Fibroblast of gingiva (primary cell): ENCODE results near the gene ZFP36L1.

Experiments used
- DNase-seq: peaks from one replicate; pipeline ENCODE4 v3.0.0-alpha.2; 2011; ENCODE audit warnings: low read depth

ZFP36L1 gene, protein sequence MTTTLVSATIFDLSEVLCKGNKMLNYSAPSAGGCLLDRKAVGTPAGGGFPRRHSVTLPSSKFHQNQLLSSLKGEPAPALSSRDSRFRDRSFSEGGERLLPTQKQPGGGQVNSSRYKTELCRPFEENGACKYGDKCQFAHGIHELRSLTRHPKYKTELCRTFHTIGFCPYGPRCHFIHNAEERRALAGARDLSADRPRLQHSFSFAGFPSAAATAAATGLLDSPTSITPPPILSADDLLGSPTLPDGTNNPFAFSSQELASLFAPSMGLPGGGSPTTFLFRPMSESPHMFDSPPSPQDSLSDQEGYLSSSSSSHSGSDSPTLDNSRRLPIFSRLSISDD

GRCh38 chr14:68792979-68793733 lies at the start of gene ZFP36L1:
Gene ZFP36L1 (minus strand): TSS chr14:68793067. CDS start chr14:68792938, 129 bp downstream.
- DNase-seq, result peak; percentile 99

DNA sequence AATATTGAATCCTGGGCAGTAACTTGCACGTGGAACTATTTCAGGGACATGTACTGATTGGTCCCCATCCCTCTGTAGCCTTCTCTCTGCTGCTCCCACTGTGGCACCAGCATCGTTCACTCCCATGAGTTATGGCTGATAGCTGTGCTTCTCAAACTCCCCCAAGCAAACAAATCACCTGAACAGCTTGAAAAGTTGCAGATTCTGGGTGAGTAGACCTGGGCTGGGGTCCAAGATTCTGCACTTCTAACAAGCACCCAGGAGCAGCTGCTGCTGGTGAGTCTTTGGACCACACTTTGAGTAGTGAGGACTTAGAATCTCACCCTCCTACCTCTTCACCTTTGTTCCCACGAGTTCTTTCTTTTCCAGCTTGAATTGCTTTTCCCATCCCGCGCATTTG lies 49.4 kb upstream of the ZFP36L1 start:
- no peak for DNase-seq

GRCh38 chr14:68841016-68841809 lies 48.3 kb upstream of the ZFP36L1 start:
- peak; percentile 41 for DNase-seq

DNA sequence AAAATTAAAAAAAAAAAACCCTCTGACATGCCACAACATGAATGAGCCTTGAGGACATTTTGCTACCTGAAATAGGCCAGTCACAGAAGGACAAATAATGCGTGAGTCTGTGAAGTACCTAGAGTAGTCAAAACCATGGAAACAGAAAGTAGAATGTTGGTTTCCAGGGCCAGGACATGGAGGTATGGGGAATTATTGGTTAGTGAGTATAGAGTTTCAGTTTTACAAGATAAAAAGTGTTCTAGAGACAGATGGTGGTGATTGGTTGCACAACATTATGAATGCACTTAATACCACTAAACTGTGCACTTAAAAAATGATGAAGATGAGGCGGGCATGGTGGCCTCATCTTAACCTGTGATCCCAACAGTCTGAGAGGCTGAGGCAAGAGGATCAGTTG lies 47.6 kb upstream of the ZFP36L1 start:
- no peak for DNase-seq

GRCh38 chr14:68836082-68836481 lies 43.2 kb upstream of the ZFP36L1 start:
- DNase-seq, result no peak

DNA sequence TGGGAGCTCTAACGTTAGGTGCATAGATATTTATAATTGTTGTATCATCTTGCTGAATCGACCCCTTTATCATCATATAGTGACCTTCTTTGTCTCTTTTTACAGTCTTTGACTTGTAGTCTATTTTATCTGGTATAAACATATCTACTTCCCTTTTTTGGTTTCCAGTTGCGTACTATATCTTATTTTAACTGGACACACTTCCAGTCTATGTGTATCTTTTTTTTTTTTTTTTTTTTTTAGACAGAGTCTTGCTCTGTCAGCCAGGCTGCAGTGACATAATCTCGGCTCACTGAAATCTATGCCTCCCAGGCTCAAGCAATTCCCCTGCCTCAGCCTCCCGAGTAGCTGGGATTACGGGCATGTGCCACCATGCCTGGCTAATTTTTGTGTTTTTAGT lies 41.9 kb upstream of the ZFP36L1 start:
- no peak for DNase-seq

GRCh38 chr14:68828698-68829097 lies 35.8 kb upstream of the ZFP36L1 start:
- no peak for DNase-seq

DNA sequence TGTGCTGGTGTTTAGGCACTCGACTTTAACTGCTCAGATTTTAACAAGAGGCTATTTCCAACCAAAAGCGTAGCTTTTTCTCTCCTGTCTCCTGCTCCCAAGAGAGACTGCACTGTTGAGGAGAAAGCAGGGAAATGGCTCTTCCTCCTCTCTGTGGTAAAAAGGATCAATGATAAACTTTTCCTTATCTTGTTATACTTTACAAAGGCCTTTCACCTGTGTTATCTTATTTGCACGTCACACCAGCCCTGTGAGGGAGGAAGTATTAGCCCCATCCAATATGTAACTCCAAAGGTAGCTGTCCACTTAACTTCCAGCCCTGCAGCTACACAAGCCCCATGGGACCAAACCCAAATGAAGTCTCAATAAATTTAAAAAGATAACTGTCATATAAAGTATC lies 32.9 kb upstream of the ZFP36L1 start:
- no peak for DNase-seq

DNA sequence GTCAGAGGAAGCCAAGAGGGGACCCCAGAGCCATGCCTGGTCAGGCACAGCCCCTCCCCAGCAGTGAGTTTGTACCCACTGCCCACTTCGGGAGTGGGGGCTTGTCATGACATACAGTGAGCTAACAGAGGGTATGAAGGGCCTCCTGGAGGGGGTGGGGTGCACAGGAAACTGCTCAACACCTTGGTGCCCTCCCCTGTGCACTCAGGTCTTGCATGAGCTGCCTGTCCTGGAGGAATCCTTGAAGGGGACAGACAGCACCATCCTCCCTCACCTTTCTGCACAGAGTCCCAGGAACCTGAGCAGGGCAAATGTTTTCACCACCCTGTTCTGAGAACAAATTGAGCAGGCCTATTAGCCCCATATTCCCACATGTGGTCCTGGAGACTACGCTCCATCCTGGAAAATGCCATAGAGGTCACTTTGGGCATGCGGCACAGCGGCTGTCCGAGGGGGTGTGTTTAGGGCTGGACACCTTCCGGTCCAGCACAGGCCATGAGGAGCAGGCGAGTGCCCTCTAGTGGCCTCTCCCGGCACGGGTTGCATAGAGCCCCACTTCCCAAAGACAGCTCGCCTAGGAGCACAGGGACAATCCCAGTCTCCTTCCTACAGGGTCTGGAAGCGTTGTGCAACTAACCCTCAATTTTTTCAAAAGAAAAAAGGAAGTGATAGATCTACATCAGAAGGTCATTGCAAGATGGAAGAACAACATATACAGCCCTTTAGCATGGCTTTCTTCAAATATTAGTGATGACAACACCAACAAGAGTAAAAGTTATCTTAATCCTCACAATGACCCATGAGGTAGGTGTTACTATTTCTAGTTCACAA lies 31.9 kb upstream of the ZFP36L1 start:
- DNase-seq, result peak; percentile 72

GRCh38 chr14:68824207-68824516 lies 31.3 kb upstream of the ZFP36L1 start:
- DNase-seq, result no peak

- DNase-seq, result no peak
Observed at GRCh38 chr14:68823434-68824206, 30.8 kb upstream of the ZFP36L1 start.

DNA sequence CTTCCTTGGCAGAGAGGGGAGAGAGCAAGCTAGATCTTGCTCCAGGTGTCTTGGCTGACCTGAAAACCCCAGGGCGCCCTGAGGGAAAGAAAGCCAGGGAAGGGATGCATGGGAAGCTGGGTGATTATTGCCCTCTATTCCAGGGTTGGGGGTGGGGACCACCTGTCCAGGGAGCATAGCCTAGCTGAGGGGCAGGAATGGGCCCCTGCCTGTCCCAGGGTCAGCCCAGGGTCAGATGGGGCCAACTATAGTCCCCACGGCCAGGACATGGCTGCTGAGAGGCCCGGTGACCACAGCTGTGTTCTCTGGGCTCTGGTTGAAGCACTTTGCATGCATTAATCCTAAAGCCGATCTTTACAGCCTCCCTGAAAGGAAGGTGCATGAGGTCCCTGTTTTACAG lies 30.1 kb upstream of the ZFP36L1 start:
- no peak for DNase-seq

DNA sequence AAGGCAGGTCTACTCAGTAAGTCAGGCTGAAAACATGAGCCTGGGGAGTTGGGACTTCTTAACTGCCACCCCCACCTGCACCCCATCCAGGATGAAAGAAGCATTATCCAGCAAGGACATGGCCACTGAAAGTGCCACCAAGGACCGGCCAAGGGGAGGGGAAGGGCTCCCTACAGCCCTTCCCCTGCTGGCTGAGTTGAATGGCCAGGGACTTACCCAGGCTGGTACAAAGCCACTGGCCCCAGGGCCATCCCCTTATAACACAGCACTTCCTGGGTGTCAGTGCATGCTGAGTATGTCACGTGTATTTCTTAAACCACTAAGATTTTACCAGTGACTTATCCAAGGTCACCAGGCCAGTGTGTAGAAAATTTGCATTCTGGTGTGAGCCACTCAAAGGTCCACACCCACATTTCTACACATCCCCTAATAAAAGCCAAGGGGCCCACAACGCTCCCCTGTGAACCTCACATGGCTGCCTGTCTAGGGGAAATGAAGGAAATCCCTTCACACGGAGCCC lies 29.3 kb upstream of the ZFP36L1 start:
- DNase-seq, result no peak

GRCh38 chr14:68820999-68821683 lies 28.3 kb upstream of the ZFP36L1 start:
- no peak for DNase-seq

GRCh38 chr14:68820536-68820935 lies 27.7 kb upstream of the ZFP36L1 start:
- no peak for DNase-seq

DNA sequence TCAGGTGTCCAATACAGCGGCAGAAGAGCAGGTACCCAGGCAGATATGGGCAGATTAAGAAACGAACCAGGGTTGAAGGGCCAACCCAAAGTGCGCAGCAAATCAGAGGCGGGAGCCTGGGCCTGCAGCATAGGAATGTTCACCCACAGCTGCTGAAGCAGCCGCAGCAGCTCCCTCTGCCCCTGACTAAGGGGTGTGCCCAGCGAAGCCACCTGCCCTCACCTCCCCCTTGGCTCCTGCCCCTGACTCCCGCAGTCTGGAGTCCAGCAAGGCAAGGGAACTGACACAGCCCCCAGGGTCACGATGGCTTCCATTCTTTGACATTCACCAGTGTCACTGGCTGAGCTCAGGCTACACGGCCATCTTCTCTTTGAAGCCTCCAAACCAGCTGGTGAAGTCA lies 27.3 kb upstream of the ZFP36L1 start:
- DNase-seq, result no peak

DNA sequence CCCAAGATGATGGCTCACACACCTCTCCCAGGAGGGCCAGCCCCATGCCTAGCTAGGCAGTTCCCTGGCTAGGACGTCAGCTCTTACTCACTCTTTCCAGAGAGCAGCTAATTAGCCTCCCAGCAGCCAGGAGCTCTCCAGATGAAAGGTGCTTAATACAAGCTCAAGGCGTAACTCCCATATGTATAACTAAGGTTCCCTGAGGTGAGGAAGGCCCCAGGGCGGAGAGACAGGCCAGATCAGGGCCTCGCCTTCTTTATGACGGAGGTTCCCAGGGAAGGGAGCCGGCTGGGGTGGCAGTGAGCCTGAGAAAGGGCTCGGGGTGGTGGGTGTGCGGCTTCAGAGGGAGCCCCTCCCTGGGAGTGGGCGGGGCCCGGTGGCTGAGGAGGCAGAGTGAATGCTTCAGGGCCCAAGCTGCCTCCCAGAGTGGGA lies 26.4 kb upstream of the ZFP36L1 start:
- peak; percentile 49 for DNase-seq

- DNase-seq, result no peak
Observed at GRCh38 chr14:68817506-68818212, 24.8 kb upstream of the ZFP36L1 start.

- DNase-seq, result no peak
Observed at GRCh38 chr14:68816943-68817430, 24.1 kb upstream of the ZFP36L1 start.
